Right ventricle myocardium inferior (tissue), 1 donor: Measurements from ENCODE around the gene TMEM131. TPM values are rescaled to one million over a fixed set of nuclear protein-coding genes. Genes with fewer than 3 reads are reported as not detected.
"Not testable (repeated sequence)": the region's sequence is repeated elsewhere in the genome, so short reads cannot be mapped to it uniquely, and the experiment has no call there.

Experiments used
- ATAC-seq: fragments of 200-7000 bp; cut with Tn5 transposase; one replicate; pipeline ENCODE4 v1.9.1; 2020; ENCODE audit warnings: mild to moderate bottlenecking, moderate library complexity
- DNase-seq: peaks from one replicate; pipeline ENCODE4 v3.0.0; 2021; ENCODE audit errors: missing footprints
- intact Hi-C: fragments of 100-400 bp; cut with DNase I; formaldehyde crosslinking; loops from one replicate; pipeline ENCODE4 v1.11.0; 2022
- total RNA-seq: library from RNA; stranded (reverse); fragmentation: NEBNext Ultra II Directional; extraction: Animal tissue kit (Norgen Biotek cat#: 25700); gene quantifications from one replicate; pipeline ENCODE4 v1.2.1, GENCODE V29; 2021
- donor health status: DM: no; HTN: yes; CAD: no; lungs with severe emphysema.

The TMEM131 gene
- total RNA-seq, 1 donor from 2014 or later: 26.0 TPM

DNA sequence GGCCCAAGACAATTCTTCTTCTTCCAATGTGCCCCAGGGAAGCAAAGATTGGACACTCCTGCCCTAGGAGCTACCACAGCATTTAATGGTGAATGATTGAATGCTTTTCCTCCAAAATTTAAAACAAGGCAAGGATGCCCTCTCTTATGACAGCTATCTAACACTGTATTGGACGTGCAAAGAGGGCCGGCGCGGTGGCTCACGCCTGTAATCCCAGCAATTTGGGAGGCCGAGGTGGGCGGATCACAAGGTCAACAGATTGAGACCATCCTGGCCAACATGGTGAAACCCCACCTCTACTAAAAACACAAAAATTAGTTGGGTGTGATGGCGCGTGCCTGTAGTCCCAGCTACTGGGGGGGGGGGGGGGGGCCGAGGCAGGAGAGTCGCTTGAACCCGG lies 149.0 kb downstream of the TMEM131 start:
- intact Hi-C loops, DNase-seq, ATAC-seq: not testable (repeated sequence)

- ATAC-seq (no peak), DNase-seq (no peak)
- intact Hi-C loops: no loop called here
Observed at GRCh38 chr2:97845818-97846217, 149.9 kb downstream of the TMEM131 start.

DNA sequence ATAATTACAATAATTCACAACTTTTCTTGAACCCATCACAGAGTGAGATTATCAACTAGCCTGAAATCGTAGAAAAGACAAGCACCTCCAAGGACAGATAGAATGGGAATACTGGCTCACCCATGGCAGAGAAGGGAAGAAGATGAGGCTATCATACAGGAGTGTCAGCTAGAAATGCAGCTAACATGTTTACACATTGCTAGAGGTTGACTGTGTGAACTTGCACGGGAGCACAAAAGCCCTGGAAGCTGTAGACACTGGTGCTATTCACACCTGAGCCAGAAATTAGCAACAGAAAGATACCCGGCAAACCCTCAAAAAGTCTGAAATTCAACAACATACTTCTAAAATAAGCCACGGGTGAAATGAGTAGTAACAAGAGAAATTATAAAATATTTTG lies 150.6 kb downstream of the TMEM131 start:
- intact Hi-C loops: no loop called here
- no peak for DNase-seq
- no peak for ATAC-seq

- intact Hi-C loops: no loop called here
- ATAC-seq (no peak), DNase-seq (no peak)
Observed at GRCh38 chr2:97844311-97844859, 151.4 kb downstream of the TMEM131 start.

DNA sequence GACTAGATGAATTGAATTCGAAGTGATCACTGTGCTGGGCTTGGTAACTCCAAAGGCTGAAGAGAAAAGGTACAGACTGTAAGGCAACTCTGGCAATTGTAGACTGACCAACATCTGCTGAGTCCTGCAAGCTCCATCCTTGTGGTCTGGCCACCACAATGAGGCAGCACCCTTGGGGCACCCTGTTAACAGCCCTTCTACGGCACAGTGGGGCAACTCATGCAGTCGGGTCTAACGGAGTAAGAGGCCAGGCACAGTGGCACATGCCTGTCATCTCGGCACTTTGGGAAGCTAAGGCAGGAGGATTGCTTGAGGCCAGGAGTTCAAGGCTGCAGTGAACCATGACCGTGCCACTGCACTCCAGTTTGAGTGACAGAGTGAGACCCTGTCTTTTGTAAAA lies 155.6 kb downstream of the TMEM131 start:
- DNase-seq (no peak), ATAC-seq (no peak)
- intact Hi-C loops: no loop called here

DNA sequence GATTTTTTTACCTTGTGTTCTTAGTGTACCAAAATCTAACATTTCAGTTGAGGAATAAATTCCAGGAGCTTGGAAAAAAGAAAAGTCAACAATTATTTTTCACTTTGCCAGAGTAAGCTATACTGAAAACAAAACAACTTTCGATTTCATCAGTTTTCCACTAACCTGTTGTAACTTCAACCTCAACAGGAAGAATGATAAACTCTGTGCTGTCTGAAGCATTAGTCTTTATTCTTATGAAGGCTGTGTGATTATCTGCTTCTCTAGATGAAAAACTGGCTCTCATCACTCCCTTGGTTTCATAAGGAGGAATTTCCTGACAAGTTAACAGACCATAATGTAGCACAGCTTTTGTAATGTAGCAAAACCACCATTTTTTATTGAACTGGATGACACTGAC lies 161.1 kb downstream of the TMEM131 start:
- no peak for DNase-seq
- intact Hi-C loops: no loop called here
- ATAC-seq: no peak

DNA sequence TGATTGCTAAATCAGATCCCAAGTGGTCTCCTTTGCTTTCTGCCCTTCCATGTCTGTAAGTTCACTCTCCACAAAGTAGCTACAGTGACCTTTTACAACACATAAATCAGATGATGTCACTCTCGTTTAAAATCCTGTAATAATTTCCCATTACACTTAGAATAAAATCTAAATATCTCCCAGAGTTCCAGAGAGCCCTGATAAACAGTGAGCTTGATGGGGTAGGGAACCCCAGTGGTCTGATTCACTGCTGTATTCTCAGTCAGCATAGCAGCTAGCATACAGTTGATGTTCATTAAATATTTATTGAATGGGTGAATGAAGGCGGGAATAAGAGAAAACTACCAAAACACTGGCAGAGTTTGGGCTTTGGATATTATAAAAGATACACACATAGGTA lies 164.6 kb downstream of the TMEM131 start:
- intact Hi-C loops: no loop called here
- DNase-seq: no peak
- ATAC-seq: no peak

- DNase-seq, intact Hi-C loops, ATAC-seq: not testable (repeated sequence)
Observed at GRCh38 chr2:97829255-97829654, 166.5 kb downstream of the TMEM131 start.

GRCh38 chr2:97827013-97827412 lies 168.7 kb downstream of the TMEM131 start:
- intact Hi-C loops, ATAC-seq: not testable (repeated sequence)

DNA sequence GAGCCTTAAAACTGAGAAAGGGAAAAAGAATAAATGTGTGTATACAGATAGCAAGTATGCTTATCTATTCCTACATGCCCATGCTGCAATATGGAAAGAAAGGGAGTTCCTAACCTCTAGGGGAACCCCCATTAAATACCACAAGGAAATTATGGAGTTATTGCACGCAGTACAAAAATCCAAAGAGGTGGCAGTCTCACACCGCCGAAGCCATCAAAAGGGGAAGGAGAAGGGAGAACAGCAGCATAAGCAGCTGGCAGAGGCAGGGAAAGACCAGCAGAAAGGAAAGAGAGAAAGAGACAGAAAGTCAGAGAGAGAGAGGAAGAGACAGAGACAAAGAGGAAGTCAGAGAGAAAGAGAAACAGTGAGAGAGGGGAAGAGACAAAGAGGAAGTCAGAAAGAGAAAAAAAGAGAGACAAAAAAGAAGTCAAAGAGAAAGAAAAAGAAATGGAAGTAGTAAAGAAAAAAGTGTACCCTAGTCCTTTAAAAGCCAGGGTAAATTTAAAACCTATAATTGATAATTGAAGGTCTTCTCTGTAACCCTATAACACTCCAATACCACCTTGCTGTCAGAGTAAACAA lies 169.4 kb downstream of the TMEM131 start:
- DNase-seq, intact Hi-C loops, ATAC-seq: not testable (repeated sequence)

More at GRCh38 chr2:97827013-97827412, 168.7 kb downstream of the TMEM131 start:
- not testable (repeated sequence) for DNase-seq

GRCh38 chr2:97824011-97824410 lies 171.7 kb downstream of the TMEM131 start:
- ATAC-seq, DNase-seq, intact Hi-C loops: not testable (repeated sequence)

DNA sequence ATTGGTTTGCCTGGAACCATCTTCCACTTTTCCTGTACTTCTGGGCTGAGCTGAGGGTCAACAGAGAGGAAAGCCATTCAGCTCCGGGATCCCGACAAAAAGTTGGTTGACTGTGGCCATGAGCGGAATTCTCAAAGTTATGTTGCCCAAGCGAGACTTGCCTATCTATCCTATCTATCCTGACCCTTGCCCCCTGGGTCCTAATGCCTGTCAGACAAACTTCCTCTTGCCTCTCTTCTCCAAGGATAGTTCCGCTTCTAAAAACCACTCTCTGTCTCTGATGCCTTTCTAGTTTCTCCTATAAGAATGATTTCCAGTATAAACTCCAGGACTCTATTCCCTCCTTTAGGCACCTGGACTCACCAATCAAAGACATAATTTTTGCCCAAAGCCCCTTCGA lies 173.9 kb downstream of the TMEM131 start:
- intact Hi-C loops, ATAC-seq, DNase-seq: not testable (repeated sequence)

- DNase-seq (no peak), ATAC-seq (no peak)
- intact Hi-C loops: no loop called here
Observed at GRCh38 chr2:97819754-97820153, 176.0 kb downstream of the TMEM131 start.

DNA sequence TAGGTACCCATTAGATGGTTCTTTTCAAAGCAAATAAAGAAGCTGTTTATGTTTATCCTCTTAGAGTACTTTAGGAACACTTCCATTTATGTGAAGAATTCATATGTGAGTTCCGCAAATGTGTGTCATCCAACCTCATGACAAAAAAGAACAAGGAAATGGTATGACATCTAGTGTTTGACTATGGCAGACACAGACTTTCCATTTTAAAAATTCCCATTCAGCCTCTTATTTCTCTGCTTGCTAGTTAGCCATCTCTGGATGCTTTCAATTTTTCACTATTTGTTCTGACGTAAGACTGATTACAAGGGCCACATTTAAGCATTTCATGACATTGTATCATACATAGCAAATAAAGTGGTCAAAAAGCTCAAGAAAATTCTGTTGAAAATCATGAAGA lies 179.3 kb downstream of the TMEM131 start:
- no peak for DNase-seq
- intact Hi-C loops: no loop called here
- ATAC-seq: no peak

DNA sequence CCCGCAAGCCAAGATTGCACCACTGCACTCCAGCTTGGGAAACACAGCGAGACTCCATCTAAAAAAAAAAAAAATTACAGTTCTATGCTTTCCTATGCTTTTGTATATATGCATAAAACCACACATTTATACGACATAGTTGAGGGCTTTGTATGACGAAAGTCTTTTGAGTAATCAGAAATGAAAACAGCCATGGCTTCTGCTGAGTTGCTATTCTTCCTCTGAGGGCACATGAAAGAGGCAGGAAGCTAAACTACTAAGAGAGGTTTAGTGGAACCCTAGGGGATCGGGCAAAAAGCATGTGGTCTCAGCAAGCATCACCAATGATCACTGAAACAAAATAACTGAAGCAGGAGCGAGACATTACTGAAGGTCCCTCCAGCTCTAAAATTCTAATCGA lies 182.8 kb downstream of the TMEM131 start:
- ATAC-seq (no peak), DNase-seq (no peak)
- intact Hi-C loops: no loop called here

GRCh38 chr2:97808816-97809215 lies 186.9 kb downstream of the TMEM131 start:
- no peak for DNase-seq
- no peak for ATAC-seq
- intact Hi-C loops: loop anchor here (5.0 to 10.0 kb wide), 2 partner anchors 188 to 356 kb away; partner anchors contain the start of gene TMEM131

GRCh38 chr2:97806738-97807618 lies 188.8 kb downstream of the TMEM131 start:
- DNase-seq: peak; percentile 91
- peak; percentile 94 for ATAC-seq
- intact Hi-C loops: loop anchor here (2.0 to 10.0 kb wide), 4 partner anchors 190 to 578 kb away; partner anchors contain the start of gene TMEM131

- DNase-seq (no peak), ATAC-seq (no peak)
- intact Hi-C loops: loop anchor here (2.0 to 10.0 kb wide), 4 partner anchors 192 to 579 kb away; partner anchors contain the start of gene TMEM131
Observed at GRCh38 chr2:97805776-97806175, 190.0 kb downstream of the TMEM131 start.

DNA sequence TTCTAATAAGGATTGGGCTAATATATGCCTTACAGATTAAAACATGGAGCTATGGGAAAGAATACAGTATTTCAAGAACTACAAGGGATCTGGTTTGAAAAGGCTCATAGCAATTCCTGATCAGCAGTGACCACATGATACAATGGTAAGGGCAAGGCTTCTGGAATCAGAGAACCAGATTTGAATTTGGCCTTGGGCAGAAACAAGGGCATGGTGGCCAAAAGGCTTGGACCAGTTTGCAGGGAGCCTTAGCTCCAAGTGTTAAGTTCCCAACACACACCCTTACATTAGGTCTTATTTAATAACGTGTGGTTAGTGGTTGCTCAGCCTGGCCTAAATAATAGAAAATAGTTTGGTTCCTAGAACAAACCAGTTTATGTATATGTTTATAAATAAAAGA lies 194.7 kb downstream of the TMEM131 start:
- ATAC-seq (no peak), DNase-seq (no peak)
- intact Hi-C loops: loop anchor here (10.0 kb wide), 1 partner anchor 364 kb away; no protein-coding TSS in a partner anchor
